NCI-H1694 (cell line): ENCODE results near the gene ZNF511.

Experiments
- DNase-seq: peaks from one replicate; lab custom pipeline; 2025; lab: John Stamatoyannopoulos, UW

ZNF511 gene

DNA sequence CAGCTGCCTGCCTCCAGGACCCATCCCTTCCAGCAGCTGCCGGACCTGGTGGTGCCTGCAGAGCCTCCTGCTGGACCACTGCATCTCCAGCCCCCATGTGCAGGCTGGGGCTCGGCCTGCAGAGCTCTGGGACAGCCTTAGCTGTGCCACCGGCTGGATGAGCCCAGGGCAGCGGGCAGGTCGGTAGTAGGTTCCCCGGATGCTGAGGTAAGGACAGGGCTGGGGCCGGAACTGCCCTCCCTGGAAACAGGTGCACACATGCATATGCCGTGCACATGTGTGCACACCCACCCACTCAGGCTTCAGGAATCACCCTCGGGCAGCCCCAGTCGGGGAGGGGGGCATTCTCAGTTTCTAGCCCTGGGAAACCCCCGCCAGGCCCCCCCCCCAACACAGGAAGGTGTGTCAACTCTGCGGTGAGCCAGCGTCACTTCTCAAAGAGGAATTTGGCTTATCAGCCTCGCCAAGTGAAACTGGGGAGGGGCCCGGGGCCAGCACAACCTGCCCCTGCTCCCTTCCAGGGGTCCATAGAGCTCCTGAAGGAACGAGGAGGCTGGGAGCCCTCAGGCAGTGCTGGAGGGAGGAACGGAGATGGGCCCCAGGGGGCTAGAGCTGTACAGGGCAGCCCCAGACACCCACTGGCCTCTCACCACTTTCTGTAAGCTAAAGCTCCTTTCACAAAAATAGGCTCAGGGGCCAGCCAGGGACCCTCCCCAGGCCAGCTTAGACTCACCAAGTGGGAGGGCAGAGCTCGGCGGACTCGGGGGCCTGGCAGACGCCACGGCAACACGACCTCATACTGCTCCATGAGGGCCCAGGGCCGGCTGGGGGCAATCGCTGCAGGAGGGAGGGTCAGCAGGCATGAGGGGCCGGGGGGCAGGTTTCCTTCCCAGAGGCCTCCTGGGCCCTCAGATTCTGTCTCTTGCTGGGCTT is 33.7 kb upstream of the ZNF511 start:
- DNase-seq: no peak

DNA sequence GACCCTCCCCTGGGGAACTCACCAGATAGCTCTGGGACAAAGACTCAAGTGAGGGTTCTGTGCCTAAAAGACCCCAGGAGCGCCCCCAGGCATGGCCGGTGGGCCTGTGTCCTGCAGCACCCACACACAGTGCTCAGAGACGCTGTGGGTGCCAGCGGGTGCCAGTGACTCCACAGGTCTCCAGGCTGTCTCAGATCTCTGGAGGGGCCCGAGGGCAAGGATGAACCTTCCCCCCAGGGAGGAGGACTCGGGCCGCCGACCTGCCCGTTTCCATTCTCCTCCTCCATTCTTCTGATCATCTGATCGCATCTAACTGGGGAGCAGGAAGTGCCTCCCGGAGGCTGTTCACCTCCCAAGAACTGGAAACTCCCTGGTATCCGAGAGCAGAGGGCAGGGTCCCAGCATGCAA is 33.0 kb upstream of the ZNF511 start:
- DNase-seq: no peak

DNA sequence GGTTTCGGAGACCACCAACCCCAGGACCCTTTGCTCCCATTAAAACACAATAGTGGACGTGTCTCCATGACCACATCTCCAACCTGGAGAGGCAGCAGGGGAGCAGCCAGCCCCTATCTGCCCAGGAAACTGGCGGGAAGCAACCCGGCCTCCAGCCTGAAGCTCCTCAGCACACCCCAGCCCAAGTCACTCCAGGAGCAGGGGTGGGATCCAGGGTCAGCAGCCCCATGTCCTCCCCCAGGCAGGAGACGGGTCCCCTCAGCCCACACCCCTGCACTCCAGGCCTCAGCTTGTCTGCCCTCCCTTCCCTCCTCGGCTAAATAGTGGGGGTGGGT is 32.6 kb upstream of the ZNF511 start:
- DNase-seq: no peak

DNA sequence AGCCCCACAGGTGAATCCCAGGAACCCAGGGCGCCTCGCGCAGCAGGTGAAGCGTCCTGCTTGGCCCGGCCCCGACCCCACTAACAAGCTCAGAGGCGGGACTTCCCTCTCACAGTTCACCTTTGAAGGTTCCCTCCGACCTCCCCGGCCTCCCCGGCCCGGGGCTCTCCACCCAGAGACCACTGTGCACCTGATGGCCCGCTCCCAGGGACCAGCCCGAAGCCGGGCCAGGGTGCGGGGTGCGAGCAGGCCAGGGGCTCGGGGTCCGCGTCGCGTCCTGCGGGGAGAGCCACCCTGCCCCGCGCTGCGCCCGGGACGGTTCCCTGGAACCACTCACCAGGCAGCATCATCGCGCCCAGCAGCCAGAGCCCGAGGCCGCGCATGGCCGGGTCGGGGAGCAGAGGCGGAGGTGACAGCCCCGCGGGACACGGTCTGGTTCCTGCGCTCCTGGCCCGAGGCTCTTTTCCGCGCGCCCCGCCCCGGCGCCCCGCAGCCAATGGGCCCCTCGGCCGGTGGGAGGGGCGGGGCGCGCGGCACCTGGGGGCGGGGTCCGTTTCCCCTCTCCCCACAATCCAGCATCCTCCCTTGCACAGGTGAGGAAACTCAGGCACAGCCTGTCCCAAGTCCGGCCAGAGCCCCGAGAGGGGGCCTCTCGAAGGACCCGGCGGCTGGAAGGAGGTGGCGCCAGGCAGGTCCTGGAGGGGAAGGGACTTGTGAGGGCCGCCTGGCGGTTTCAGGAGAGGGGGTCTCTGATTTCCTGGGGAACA is 32.1 kb upstream of the ZNF511 start, which contains the start of gene ADAM8:
TSS of gene ADAM8 (minus strand) at position 434 of the 767 bp plus-strand sequence. CDS start at position 383, 51 bp downstream.
- no peak for DNase-seq

DNA sequence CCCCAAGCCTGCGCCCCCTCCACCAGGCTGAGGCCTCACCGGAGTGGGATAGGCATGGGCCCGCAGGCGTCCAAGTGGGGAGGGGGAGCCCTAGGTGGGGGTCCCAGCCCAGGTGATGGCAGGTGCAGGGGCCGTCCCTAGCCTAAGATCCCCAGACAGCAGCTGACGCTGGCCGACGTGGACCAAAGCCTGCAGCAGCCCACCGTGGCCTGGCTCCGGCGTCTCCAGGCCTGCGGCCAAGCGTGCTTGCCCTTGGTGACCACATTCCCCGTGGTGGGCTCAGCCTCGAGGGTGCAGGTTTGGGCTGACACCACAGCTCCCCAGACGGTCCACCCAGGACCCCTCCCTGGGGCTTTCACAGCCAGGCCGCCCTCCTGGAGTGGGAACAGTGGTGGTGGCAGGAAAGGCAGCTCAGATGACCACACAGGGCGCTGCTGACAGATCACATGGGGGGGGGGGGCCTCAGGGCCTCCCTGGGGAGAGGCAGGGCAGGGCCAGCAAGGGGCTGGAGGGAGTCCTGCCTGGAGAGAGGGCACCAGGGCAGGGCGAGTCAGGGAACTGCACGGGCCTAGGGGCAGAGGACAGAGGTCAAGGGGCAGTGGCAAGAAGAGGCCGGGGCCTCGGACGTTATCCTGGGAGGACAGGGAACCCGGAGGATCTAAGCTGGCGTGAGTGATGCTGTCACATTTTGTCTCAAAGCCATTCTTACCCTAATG is 31.3 kb upstream of the ZNF511 start:
- DNase-seq: no peak

DNA sequence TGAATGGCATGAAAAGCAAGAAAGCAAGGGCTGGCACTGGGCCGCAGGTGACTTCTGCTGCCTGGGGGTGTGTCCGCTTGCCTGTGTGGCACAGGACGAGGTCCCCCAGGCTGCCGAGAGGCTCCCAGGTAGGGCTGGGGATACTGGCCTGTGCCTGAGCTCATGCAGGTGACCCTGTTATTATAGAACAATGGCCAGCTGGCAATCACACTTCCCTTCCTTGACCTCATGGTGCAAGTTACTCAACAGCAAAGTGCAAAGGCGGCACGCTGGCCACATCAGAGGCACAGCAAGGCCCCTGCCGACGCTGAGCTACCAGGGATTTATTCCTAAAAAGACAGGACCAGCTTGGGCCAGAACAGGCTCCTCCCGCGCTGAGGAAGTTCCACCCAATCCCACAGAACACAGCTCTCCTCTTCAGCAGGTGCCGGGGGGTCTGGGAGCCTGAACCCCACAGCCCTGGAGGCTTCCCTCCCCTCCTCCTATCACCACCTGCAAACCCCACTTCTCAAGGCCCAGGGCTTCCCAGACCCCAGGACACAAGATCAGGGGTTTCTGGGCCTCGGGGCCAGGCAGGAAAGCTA is 30.6 kb upstream of the ZNF511 start:
- no peak for DNase-seq

DNA sequence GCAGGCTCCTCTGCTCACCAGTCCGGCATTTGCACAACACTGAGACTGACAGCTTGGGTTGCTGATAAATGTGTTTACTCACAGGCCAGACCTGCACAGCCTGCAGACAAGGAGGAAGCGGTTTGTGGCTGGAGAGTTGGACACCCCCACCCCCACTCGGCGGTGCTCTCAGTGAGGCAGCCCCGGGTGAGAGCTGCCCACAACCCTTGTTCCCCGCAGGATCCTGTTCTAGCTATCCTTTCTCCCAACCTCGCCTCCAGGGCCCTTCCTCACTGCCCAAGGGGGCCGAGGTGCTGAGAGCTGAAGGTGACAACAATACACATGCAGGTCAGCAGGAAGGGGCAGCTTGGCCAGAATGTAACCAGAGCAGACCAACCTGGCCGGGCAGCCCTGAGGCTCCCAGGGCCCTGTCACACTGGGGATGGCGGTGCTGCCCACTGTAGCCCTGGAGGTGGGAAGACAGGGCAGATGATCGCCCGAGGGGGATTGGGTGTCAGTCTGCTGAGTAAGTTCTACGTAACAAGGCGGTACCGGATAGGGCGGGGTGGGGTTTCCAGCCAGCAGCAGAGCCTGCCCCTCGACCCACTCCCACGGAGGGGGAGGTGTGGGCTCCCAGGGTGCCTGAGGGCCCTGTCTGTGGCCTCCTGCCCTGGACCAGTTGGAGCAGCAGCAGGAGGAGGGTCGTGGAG is 30.0 kb upstream of the ZNF511 start:
- no peak for DNase-seq

DNA sequence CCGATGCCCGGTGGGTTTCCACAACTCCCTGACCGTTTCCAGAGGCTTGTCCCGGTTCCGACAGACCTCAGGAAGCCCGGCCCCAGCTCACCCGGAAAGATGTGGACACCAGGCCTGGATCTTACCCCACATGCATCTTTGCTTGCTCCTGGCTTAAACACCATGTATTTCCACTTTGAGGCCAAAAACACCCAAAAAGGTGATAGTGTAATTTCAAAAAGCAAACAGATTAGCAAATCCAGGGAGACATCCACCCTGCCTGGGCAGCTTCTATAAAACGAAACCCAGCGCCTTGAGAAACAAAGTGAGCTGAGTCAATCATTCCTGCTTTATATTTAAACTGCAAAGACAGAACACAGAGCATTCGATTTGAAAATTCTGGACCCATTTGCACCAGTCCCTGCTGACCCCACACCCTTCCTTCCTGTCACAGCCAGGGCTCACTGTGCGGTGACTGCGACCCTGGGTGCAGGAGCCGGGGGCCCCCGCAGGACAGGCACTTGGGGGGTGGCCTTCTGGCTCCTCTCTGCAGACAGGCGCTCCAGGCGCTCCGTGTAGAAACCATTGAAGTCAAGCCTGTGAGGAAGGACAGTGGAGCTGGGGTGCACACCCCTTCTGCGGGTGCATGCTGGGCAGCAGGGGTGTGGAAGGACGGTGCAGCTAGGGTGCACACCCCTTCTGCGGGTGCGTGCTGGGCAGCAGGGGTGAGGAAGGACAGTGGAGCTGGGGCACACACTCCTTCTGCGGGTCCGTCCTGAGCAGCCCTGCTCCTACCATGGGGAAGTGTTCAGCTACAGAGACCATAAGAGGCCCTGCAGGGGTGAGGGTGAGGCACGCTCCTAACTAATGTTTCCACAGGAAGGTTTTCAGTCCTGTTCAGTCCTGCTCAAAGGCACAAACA is 29.1 kb upstream of the ZNF511 start:
- no peak for DNase-seq

DNA sequence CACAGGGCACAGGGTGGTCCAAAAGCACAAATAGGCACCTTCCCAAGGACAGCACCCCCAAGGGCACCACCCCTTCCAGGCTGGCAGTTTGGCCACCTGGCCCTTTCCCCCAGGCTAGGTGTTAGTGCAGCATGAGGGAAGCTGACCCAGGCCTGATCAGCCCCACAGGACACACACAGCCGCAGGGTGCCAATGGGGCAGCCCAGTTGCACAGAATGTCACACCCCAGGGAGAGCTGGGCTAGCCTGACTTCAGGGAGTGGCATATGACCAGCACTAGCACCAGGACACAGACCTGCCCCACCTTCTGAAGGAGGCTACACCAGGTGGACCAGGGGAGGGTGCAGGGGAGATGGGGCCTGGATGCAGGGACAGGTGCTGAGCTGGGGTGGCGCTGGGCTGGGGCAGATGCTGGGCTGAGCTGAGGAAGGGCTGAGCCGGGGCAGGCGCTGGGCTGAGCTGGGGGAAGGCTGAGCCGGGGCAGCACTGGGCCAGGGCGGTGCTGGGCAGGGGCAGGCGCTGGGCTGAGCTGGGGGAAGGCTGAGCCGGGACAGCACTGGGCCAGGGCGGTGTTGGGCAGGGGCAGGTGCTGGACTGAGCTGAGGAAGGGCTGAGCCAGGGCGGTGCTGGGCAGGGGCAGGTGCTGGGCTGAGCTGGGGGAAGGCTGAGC is 28.2 kb upstream of the ZNF511 start:
- DNase-seq: no peak

DNA sequence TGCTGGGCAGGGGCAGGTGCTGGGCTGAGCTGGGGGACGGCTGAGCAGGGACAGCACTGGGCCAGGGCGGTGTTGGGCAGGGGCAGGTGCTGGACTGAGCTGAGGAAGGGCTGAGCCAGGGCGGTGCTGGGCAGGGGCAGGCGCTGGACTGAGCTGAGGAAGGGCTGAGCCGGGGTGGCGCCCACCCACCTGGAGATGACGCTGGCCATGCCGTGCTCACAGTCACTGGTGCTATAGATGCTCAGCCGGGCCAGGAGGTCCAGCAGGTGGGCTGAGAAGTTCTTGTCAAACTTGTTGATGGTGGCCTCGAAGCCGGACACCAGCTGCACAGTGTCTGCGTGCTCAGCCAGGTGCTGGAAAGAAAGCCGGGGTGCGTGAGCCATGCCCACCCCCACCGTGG is 27.6 kb upstream of the ZNF511 start:
- DNase-seq: no peak

DNA sequence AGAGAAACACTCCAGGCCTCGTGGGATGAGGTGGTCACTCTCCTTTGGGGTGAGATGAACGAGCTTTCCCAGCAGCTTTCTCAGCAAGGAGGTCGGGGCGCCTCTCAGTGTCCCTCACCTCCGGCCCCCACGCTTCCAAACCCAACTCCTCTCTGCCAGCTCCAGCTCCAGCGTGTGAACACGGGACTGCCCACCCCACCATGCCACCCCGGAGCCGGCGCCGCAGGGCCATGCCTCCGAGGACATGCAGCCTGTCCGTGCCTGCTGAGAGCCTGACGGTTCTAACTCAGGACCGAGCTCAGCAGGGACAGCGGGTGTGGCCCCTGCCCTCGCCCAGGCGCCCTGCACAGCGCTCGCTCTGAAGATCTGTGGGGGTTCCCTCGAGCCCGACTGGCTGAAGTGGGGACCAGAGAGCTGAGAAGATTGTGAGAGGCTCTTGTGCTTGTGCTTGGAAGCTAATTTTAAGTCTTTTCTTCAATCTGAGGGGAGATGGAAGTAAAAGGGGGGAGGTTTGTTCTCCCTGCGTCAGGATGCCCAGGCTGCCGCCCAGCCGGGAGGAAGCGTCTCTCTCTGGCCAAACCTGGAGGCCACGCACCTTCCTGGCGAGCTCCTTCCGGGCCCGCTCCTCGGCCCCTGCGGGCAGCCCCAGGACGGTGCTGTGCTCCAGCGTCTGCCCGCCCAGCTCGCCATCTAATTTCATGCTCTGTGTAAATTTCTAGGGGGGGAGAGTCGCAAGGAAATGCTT is 26.9 kb upstream of the ZNF511 start:
- no peak for DNase-seq

DNA sequence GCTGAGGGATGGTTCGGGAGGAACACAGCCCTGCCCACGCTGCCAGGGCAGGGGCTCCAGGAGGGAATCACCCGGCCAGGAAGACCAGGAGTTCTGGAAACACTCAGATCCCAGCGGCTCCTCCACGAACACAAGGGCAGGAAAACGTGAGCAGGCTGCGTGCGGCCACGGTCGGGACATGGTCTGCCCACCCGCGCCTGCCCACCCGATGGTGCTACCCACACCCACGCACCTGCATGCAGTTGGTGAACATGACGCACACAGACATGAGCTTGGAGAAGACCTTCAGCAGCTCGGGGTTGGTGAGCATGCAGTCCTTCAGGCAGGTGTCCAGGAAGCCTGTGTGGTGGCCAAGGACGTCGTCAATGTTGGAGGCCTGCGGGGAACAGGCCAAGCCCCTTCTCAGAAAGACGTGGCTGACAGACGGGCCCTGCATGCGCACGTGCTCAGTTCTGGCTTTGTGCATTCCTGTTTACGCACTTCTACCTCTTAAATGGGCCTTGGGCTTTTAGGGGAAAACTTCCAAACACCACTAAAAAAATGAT is 25.8 kb upstream of the ZNF511 start:
- no peak for DNase-seq

DNA sequence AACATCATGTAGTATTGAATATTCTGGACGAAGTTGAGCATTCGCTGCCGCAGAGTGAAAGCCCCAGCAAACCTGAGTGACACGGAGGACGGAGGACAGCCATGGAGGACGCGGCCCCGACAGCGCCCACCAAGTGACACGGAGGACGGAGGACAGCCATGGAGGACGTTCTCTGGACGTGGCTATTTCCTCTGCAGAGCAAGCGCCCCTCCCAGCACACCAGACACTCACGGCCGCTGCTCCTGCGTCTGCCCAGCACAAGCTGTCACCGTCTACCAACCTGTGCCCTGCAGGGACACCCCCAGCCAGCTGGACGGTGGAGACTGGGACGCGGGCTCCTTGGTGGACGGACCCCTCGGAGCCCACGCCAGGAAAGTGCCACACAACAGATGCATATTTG is 24.8 kb upstream of the ZNF511 start:
- DNase-seq: no peak

DNA sequence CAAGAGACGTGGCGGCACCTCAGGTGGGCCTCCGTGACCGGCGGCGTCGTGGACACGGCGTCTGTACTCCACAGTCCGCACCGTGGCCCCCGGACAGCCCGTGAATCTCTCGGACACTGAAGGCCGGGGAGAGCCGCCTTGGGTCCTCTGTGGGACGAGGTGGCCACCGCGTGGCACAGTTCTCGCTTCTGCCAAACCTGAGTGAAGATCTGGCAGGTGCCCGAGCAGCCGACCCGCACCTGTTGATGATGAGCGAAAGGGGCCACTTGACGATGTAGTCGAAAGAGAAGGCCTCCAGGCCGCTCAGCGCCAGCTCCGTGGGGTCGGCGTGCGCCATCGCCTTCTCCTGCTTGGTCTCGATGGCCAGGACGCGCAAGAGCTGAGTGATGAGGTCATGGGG is 23.5 kb upstream of the ZNF511 start:
- DNase-seq: no peak

DNA sequence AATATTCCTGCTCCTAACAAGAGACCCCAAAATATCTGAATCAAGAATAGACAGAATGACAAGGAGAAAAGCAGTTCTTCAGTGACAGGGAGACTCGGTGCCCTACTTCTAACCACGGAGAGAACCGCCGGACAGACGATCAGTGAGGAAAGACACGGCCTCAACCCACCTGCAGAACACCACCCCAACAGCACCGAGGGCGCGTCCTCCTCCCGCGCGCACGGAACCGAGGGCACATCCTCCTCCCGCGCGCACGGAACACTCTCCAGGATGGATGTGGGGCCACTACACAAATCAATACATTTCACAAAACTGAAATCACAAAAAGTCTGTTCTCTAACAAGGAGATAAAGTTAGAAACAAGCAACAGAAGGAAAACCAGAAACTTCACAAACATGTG is 22.3 kb upstream of the ZNF511 start:
- DNase-seq: no peak

DNA sequence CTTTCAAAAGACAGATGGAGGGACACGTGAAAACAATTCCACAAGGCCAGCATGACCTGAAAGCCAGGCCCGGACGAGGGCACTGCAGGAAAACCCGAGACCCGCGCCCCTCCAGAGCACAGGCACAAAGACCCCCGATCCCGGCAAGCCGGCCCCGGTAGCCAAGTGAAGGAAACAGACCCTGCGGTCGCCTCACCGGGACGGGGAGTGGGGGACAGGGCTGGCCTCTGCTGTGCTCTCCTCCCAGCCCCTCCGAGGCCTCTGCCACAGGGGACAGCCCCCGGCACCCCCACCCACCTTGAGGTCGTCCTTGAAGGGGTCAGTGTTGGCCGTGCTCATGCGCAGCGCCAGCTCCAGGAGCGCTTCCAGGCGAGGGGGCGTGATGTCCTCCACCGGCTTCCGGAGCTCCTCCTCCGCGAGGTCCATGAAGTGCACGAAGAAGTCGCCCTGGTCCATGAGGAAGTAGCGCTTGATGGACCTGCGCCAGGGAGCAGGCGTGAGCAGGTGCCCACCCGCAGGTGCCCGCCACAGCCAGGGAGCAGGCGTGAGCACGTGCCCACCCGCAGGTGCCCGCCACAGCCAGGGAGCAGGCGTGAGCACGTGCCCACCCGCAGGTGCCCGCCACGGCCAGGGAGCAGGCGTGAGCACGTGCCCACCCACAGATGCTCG is 20.7 kb upstream of the ZNF511 start:
- no peak for DNase-seq

DNA sequence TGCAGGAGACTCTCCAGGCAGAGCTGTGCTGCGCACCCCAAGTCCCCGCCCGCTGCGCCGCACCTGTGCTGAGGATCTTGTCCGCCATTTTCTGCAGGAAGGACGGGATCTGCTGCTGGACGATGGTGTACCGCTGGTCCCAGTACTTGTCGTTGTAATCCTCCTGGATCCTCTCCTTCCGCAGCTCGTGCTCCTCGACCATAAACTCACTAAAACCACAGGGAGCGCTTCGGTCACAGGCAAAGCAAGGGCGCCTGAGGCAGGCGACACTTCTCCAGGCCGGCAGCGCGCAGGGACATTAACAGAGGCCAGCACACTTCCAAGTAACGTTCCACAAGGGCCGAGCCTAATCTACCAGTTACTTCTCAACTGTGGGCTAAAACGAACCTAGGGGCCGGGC is 19.0 kb upstream of the ZNF511 start:
- DNase-seq: no peak
